Measurements from ENCODE around the gene CACYBP. TPM values are rescaled to one million over a fixed set of nuclear protein-coding genes. Genes with fewer than 3 reads are reported as not detected.

Gene CACYBP
- total RNA-seq, 4 donors from 2014 or later: 52.5 to 261 (median 117) TPM

GRCh38 chr1:174998569-174999215, 1.1 kb upstream of the CACYBP start:
- TF ChIP-seq EP300 (IDR thresholded peaks at IDR 0.05) (no peak), CTCF (IDR thresholded peaks at IDR 0.05) (peak; percentile 73 to 82 (median 78))
- ATAC-seq: no peak
- Histone ChIP-seq H3K36me3 (no peaks in the 10 kb centered on the region), H3K9me3 (no peaks in the 10 kb centered on the region), H3K27me3 (no peaks in the 10 kb centered on the region), H3K4me1 (peaks cover 0 to 55% (median 0%) of the 10 kb centered on the region in 3 donors), H3K27ac (peak overlapping the region; percentile 93 to 98 (median 96)), H3K4me3 (peak overlapping the region; percentile 48 to 97)
- 3 to 9% methylated on average over 8 to 14 of the region's 19 CpGs for WGBS, 2 donors (ENCODE audit: low coverage in 1 of 2)

GRCh38 chr1:174999216-174999935, 371 bp upstream of the CACYBP start:
- WGBS, 2 donors (ENCODE audit: low coverage in 1 of 2): 0% methylated on average over 4 to 5 of the region's 58 CpGs
- TF ChIP-seq EP300 (IDR thresholded peaks at IDR 0.05): no peak
- TF ChIP-seq CTCF (IDR thresholded peaks at IDR 0.05): no peak
- peak; percentile 73 to 85 for TF ChIP-seq POLR2A (IDR thresholded peaks at IDR 0.05)
- TF ChIP-seq POLR2AphosphoS5 (IDR thresholded peaks at IDR 0.05): peak; percentile 90
- Histone ChIP-seq H3K4me3 (peak overlapping the region; percentile 72 to 97), H3K27ac (peak overlapping the region; percentile 93 to 98 (median 96)), H3K9me3 (no peaks in the 10 kb centered on the region), H3K27me3 (no peaks in the 10 kb centered on the region), H3K36me3 (no peaks in the 10 kb centered on the region), H3K4me1 (peaks cover 0 to 61% (median 0%) of the 10 kb centered on the region in 3 donors)
- ATAC-seq: peak; percentile 96

- TF ChIP-seq POLR2AphosphoS5 (IDR thresholded peaks at IDR 0.05) (no peak), EP300 (IDR thresholded peaks at IDR 0.05) (no peak), POLR2A (IDR thresholded peaks at IDR 0.05) (no peak), CTCF (IDR thresholded peaks at IDR 0.05) (no peak)
- no peaks in the 10 kb centered on the region for H3K9me3 ChIP-seq
- peak overlapping the region; percentile 72 to 97 for H3K4me3 ChIP-seq
- peaks cover 0 to 65% (median 0%) of the 10 kb centered on the region in 3 donors for H3K4me1 ChIP-seq
- H3K27ac ChIP-seq: peak overlapping the region; percentile 36 to 98 (median 94)
- no peak for ATAC-seq
- WGBS, 2 donors (ENCODE audit: low coverage in 1 of 2): 2 to 4% methylated on average over 5 of the region's 5 CpGs
- H3K27me3 ChIP-seq: no peaks in the 10 kb centered on the region
- peaks cover 0 to 11% of the 10 kb centered on the region in 2 donors for H3K36me3 ChIP-seq
Observed at GRCh38 chr1:175000697-175001187, 995 bp downstream of the CACYBP start.

DNA sequence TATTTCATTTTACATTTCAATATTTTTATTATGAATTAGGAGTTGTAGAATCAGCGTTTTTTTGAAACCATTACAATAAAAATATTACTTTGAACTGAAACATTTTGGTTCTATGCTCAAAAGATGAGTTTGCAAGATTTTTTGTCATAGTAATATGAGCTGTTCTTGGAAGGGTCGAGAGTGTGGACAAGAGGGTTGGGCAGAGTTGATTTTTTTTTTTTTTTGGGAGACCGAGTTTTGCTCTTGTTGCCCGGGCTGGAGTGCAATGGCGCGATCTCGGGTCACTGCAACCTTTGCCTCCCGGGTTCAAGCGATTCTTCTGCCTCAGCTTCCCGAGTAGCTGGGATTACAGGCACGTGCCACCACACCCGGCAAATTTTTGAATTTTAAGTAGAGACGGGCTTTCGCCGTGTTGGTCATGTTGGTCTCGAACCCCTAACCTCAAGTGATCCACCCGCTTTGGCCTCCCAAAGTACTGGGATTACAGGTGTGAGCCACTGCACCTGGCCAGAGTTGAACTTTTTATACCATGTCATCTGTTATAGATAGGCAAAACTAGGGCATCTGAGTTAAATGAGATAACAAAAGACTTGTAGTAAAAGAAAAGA, 3.3 kb downstream of the CACYBP start:
- Histone ChIP-seq H3K36me3 (peaks cover 0 to 28% of the 10 kb centered on the region in 2 donors), H3K9me3 (no peaks in the 10 kb centered on the region), H3K27ac (no peak overlapping the region), H3K27me3 (no peaks in the 10 kb centered on the region), H3K4me1 (peaks cover 0 to 53% (median 0%) of the 10 kb centered on the region in 3 donors), H3K4me3 (no peak overlapping the region)
- TF ChIP-seq EP300 (IDR thresholded peaks at IDR 0.05) (no peak), POLR2AphosphoS5 (IDR thresholded peaks at IDR 0.05) (no peak), POLR2A (IDR thresholded peaks at IDR 0.05) (no peak), CTCF (IDR thresholded peaks at IDR 0.05) (no peak)
- 67 to 73% methylated on average over 1 to 14 of the region's 17 CpGs for WGBS, 2 donors (ENCODE audit: low coverage in 1 of 2)
- ATAC-seq: no peak

All from gastroesophageal sphincter (tissue), 4 donors.